Glutamatergic neuron (in vitro differentiated cells): ENCODE measurements around the gene BYSL. TPM values are rescaled to one million over a fixed set of nuclear protein-coding genes. Genes with fewer than 3 reads are reported as not detected.
A peak's percentile ranks its signal among the peaks of the same experiment; 100 is the strongest.

Source experiments
- DNase-seq: peaks from one replicate; pipeline ENCODE4 v3.0.0; 2022
- H3K27ac Mint-ChIP-seq: one replicate; pipeline ENCODE4 v1.8.0; 2020; ENCODE audit warnings: mild to moderate bottlenecking, mixed read lengths, inconsistent platforms; ENCODE audit not compliant: unreplicated experiment
- H3K27me3 Mint-ChIP-seq: one replicate; pipeline ENCODE4 v1.8.0; 2020; ENCODE audit warnings: mild to moderate bottlenecking, moderate library complexity, mixed read lengths, inconsistent platforms; ENCODE audit not compliant: unreplicated experiment
- H3K36me3 Mint-ChIP-seq: one replicate; pipeline ENCODE4 v1.8.0; 2020; ENCODE audit warnings: mild to moderate bottlenecking, mixed read lengths, inconsistent platforms; ENCODE audit not compliant: unreplicated experiment
- H3K4me1 Mint-ChIP-seq: one replicate; pipeline ENCODE4 v1.8.0; 2020; ENCODE audit warnings: mild to moderate bottlenecking, low read depth, mixed read lengths, inconsistent platforms; ENCODE audit not compliant: unreplicated experiment
- H3K4me3 Mint-ChIP-seq: one replicate; pipeline ENCODE4 v1.8.0; 2020; ENCODE audit warnings: mild to moderate bottlenecking, mixed read lengths, inconsistent platforms; ENCODE audit not compliant: unreplicated experiment
- H3K9me3 Mint-ChIP-seq: one replicate; pipeline ENCODE4 v1.8.0; 2020; ENCODE audit warnings: mild to moderate bottlenecking, moderate library complexity, mixed read lengths, inconsistent platforms; ENCODE audit not compliant: unreplicated experiment
- CTCF ChIP-seq: fragments of 200-600 bp; sonication (generic); IDR thresholded peaks from one replicate; pipeline ENCODE4 v1.5.0; 2021; ENCODE audit not compliant: partially characterized antibody, unreplicated experiment
- total RNA-seq: library from RNA; stranded (reverse); fragmentation: NEBNext Ultra II Directional; extraction: Animal tissue kit (Norgen Biotek cat#: 25700); gene quantifications from one replicate; pipeline ENCODE4 v1.2.1, GENCODE V29; 2021; ENCODE audit not compliant: unreplicated experiment

The BYSL gene
- total RNA-seq, 1 donor from 2014 or later, result 36.2 TPM

DNA sequence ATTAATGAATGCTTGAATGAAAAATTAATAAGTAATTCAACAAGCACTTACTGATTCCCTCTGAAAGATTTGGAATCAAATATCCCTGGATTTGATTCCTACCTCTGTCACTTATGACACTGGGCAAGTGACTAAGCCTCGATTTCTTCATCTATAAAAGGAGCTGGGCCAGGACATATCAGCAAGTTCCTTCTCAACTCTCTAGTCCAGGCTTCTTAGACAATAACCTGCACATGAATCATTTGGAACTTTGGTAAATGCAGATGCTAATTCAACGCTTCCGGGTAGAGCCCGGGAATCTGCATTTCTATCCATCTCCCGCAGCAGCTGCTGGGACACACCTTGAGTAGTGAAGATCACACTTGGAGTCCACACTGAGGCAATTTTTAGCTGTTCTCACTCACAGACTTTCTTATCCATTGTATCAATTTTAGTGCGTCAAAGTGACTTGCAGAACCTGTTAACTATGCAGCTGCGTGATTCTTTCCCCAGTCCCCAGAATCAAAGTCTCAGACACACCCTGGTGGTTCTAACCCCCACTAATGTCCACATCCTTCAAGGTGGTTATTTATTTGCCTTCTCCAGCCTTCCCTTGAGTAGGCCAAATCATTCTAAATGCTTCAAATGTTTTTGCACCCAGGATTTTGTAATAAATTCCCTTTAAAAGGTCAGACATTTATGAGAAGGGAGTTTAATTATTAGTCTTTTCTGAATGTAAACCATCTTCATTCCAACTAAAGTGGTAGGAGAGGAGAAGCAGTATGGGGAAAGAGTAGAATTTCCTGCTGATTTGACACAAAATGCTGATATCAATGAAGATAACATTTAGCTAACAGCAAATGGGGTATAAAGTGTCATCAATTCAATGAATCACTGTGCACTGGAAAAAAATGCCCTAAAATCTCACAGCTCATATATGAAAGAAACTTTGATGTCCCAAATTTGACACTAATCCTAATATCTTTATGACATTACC lies 46.3 kb downstream of the BYSL start:
- H3K9me3 Mint-ChIP-seq, result peaks cover 8% of the 10 kb centered on the region
- no peak overlapping the region for H3K27ac Mint-ChIP-seq

DNA sequence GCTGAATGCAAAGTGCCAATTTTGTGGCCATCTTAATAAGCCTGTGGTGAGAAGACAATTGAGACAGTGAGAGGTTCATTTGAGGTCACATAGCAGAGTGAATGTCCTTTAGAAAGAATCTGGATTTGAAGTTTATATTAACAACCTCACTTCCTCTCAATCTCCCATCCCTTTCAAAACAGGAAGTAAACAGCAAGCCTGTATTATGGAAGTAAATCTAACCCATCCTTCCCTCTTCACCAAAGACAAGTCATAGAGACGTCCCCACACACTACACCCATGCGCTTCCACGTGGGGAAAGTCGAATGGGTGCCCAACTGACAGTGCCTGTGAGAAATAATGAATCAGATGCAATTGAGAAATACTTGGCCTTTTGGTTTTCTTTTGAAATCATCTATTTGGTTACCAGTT lies 49.1 kb downstream of the BYSL start:
- Mint-ChIP-seq H3K27me3 (no peaks in the 10 kb centered on the region), H3K27ac (no peak overlapping the region), H3K4me3 (no peak overlapping the region), H3K9me3 (peaks cover 4% of the 10 kb centered on the region), H3K4me1 (peaks cover 8% of the 10 kb centered on the region), H3K36me3 (no peaks in the 10 kb centered on the region)
- DNase-seq, result no peak
- no peak for TF ChIP-seq CTCF

More for the DNA sequence above, 46.3 kb downstream of the BYSL start:
- Mint-ChIP-seq H3K4me1 (peaks cover 15% of the 10 kb centered on the region), H3K27me3 (no peaks in the 10 kb centered on the region), H3K4me3 (no peak overlapping the region), H3K36me3 (no peaks in the 10 kb centered on the region)
- DNase-seq, result no peak
- no peak for TF ChIP-seq CTCF

GRCh38 chr6:41972826-41973225 lies 51.5 kb downstream of the BYSL start:
- no peak for TF ChIP-seq CTCF

GRCh38 chr6:41974281-41974825 lies 53.1 kb downstream of the BYSL start:
- no peak for TF ChIP-seq CTCF
- no peak overlapping the region for H3K27ac Mint-ChIP-seq
- no peaks in the 10 kb centered on the region for H3K27me3 Mint-ChIP-seq
- DNase-seq, result no peak
- H3K4me1 Mint-ChIP-seq, result peaks cover 5% of the 10 kb centered on the region
- H3K9me3 Mint-ChIP-seq, result peaks cover 4% of the 10 kb centered on the region
- H3K4me3 Mint-ChIP-seq, result no peak overlapping the region
- no peaks in the 10 kb centered on the region for H3K36me3 Mint-ChIP-seq

More at GRCh38 chr6:41972826-41973225, 51.5 kb downstream of the BYSL start:
- no peak for DNase-seq
- Mint-ChIP-seq H3K4me1 (peaks cover 5% of the 10 kb centered on the region), H3K36me3 (no peaks in the 10 kb centered on the region), H3K4me3 (no peak overlapping the region), H3K27ac (peak overlapping the region; percentile 4), H3K27me3 (no peaks in the 10 kb centered on the region), H3K9me3 (peaks cover 4% of the 10 kb centered on the region)

- Mint-ChIP-seq H3K9me3 (peaks cover 4% of the 10 kb centered on the region), H3K27me3 (no peaks in the 10 kb centered on the region), H3K27ac (no peak overlapping the region), H3K4me1 (peaks cover 5% of the 10 kb centered on the region), H3K36me3 (no peaks in the 10 kb centered on the region), H3K4me3 (no peak overlapping the region)
- no peak for DNase-seq
- no peak for TF ChIP-seq CTCF
Observed at GRCh38 chr6:41975276-41975675, 54.0 kb downstream of the BYSL start.
